IMR-90 (cell line): Measurements from ENCODE around the gene MICAL2.

Experiments used
- CTCF ChIP-seq: conservative IDR thresholded peaks from 2 replicates; pipeline ENCODE4 v1.5.1; 2012; ENCODE audit warnings: mild to moderate bottlenecking, low read depth, low read length, improper control_type of control experiment
- MXI1 ChIP-seq: IDR thresholded peaks from 2 replicates; pipeline ENCODE4 v1.6.1; 2012; ENCODE audit warnings: low read depth, mild to moderate bottlenecking, low read length, moderate library complexity, borderline replicate concordance
- POLR2A ChIP-seq: IDR thresholded peaks from 2 replicates; pipeline ENCODE4 v1.6.1; 2012; ENCODE audit warnings: mild to moderate bottlenecking, low read depth, low read length
- RCOR1 ChIP-seq: IDR thresholded peaks from 2 replicates; pipeline ENCODE4 v1.6.1; 2012; ENCODE audit warnings: mild to moderate bottlenecking, low read length, improper control_type of control experiment; ENCODE audit not compliant: insufficient replicate concordance
- SMC3 ChIP-seq: fragments of 150-350 bp; IDR thresholded peaks from 2 replicates; pipeline ENCODE4 v1.6.1; 2016; ENCODE audit warnings: low read depth, mild to moderate bottlenecking, antibody characterized with exemption, low read length, moderate library complexity
- USF2 ChIP-seq: fragments of 150-350 bp; IDR thresholded peaks from 2 replicates; pipeline ENCODE4 v1.6.1; 2017; ENCODE audit warnings: mild to moderate bottlenecking, antibody characterized with exemption, low read length, low read depth

- TF ChIP-seq CTCF: no peak
- TF ChIP-seq RCOR1: no peak
- TF ChIP-seq MXI1: no peak
- no peak for TF ChIP-seq POLR2A
- no peak for TF ChIP-seq USF2
- no peak for TF ChIP-seq SMC3
These were observed 157.5 kb downstream of the MICAL2 start for GRCh38 chr11:12267921-12268320.
